Measurements from ENCODE around the gene ZNF610. TPM values are rescaled to one million over a fixed set of nuclear protein-coding genes. Genes with fewer than 3 reads are reported as not detected.
"Not testable (repeated sequence)": the region's sequence is repeated elsewhere in the genome, so short reads cannot be mapped to it uniquely, and the experiment has no call there.

ZNF610 gene
- total RNA-seq, 2 experiments from 2014 or later: 0.54 to 2.1 TPM

GRCh38 chr19:52331757-52332156, 4.3 kb upstream of the ZNF610 start:
- ChIA-PET POLR2A (no interaction called here), CTCF (ENCODE audit: unreplicated experiment) (no interaction called here)
- TF ChIP-seq CTCF (conservative IDR thresholded peaks at IDR 0.05; ENCODE audit: low read length) (no peak), EZH2phosphoT487 (IDR thresholded peaks at IDR 0.05; ENCODE audit: borderline replicate concordance, low read depth, low read length) (no peak)
- Histone ChIP-seq H3K4me3 (ENCODE audit: low read depth, low read length, poor library complexity, severe bottlenecking) (no peak overlapping the region), H4K20me1 (ENCODE audit: insufficient read depth, low read length) (no peaks in the 10 kb centered on the region), H3K27ac (ENCODE audit: low read depth, low read length, poor library complexity, severe bottlenecking) (no peak overlapping the region), H3K79me2 (ENCODE audit: insufficient read depth, low read depth, low read length) (no peaks in the 10 kb centered on the region), H3K4me2 (ENCODE audit: low read length) (no peak overlapping the region), H3K4me1 (ENCODE audit: insufficient read depth, low read length, poor library complexity, severe bottlenecking) (no peaks in the 10 kb centered on the region), H3K9me2 (ENCODE audit: insufficient read depth, low read length) (no peaks in the 10 kb centered on the region), H3K36me3 (ENCODE audit: insufficient read depth, low read length) (no peaks in the 10 kb centered on the region), H2AFZ (ENCODE audit: low read length) (no peak overlapping the region), H3K9me3 (ENCODE audit: low read length) (peaks cover 31% of the 10 kb centered on the region)
- DNase-seq (ENCODE audit: low spot score): no peak
- intact Hi-C loops (cut with micrococcal nuclease; ENCODE audit: unreplicated experiment): no loop called here
- no TSS peak for BruUV-seq (replicated peaks)

- Histone ChIP-seq H3K4me3 (ENCODE audit: low read depth, low read length, poor library complexity, severe bottlenecking) (peak overlapping the region; percentile 59), H3K4me2 (ENCODE audit: low read length) (no peak overlapping the region), H2AFZ (ENCODE audit: low read length) (peak overlapping the region; percentile 67; the same call in 1 of the 2 replicates), H3K4me1 (ENCODE audit: insufficient read depth, low read length, poor library complexity, severe bottlenecking) (no peaks in the 10 kb centered on the region), H3K9me3 (ENCODE audit: low read length) (peaks cover 24% of the 10 kb centered on the region), H3K9me2 (ENCODE audit: insufficient read depth, low read length) (no peaks in the 10 kb centered on the region), H3K79me2 (ENCODE audit: insufficient read depth, low read depth, low read length) (no peaks in the 10 kb centered on the region), H3K36me3 (ENCODE audit: insufficient read depth, low read length) (no peaks in the 10 kb centered on the region), H3K27ac (ENCODE audit: low read depth, low read length, poor library complexity, severe bottlenecking) (no peak overlapping the region), H4K20me1 (ENCODE audit: insufficient read depth, low read length) (no peaks in the 10 kb centered on the region)
- no peak for TF ChIP-seq EZH2phosphoT487 (IDR thresholded peaks at IDR 0.05; ENCODE audit: borderline replicate concordance, low read depth, low read length)
- DNase-seq (ENCODE audit: low spot score): no peak
- BruUV-seq (replicated peaks): no TSS peak
- ChIA-PET POLR2A (no interaction called here), CTCF (ENCODE audit: unreplicated experiment) (no interaction called here)
- intact Hi-C loops (cut with micrococcal nuclease; ENCODE audit: unreplicated experiment): no loop called here
Measured at GRCh38 chr19:52335768-52336116, 301 bp upstream of the ZNF610 start.

GRCh38 chr19:52336791-52337381, 843 bp downstream of the ZNF610 start:
- H3K4me1 ChIP-seq (ENCODE audit: insufficient read depth, low read length, poor library complexity, severe bottlenecking): no peaks in the 10 kb centered on the region
- ChIA-PET CTCF (ENCODE audit: unreplicated experiment) (no interaction called here), POLR2A (no interaction called here)
- H3K36me3 ChIP-seq (ENCODE audit: insufficient read depth, low read length): no peaks in the 10 kb centered on the region
- no peak overlapping the region for H3K27ac ChIP-seq (ENCODE audit: low read depth, low read length, poor library complexity, severe bottlenecking)
- H4K20me1 ChIP-seq (ENCODE audit: insufficient read depth, low read length): no peaks in the 10 kb centered on the region
- H3K4me3 ChIP-seq (ENCODE audit: low read depth, low read length, poor library complexity, severe bottlenecking): peak overlapping the region; percentile 59
- peak overlapping the region; percentile 25; the same call in 1 of the 2 replicates for H3K4me2 ChIP-seq (ENCODE audit: low read length)
- H3K9me2 ChIP-seq (ENCODE audit: insufficient read depth, low read length): no peaks in the 10 kb centered on the region
- no peak for DNase-seq (ENCODE audit: low spot score)
- intact Hi-C loops (cut with micrococcal nuclease; ENCODE audit: unreplicated experiment): no loop called here
- H3K9me3 ChIP-seq (ENCODE audit: low read length): peaks cover 15% of the 10 kb centered on the region; the same call in 1 of the 2 replicates
- no TSS peak for BruUV-seq (replicated peaks)
- H2AFZ ChIP-seq (ENCODE audit: low read length): no peak overlapping the region
- no peak for TF ChIP-seq EZH2phosphoT487 (IDR thresholded peaks at IDR 0.05; ENCODE audit: borderline replicate concordance, low read depth, low read length)
- no peak for TF ChIP-seq CTCF (conservative IDR thresholded peaks at IDR 0.05; ENCODE audit: low read length)
- no peaks in the 10 kb centered on the region for H3K79me2 ChIP-seq (ENCODE audit: insufficient read depth, low read depth, low read length)

- DNase-seq (ENCODE audit: low spot score); H3K36me3 ChIP-seq (ENCODE audit: insufficient read depth, low read length); H3K9me3 ChIP-seq (ENCODE audit: low read length); POLR2A ChIA-PET; H3K4me2 ChIP-seq (ENCODE audit: low read length); H3K79me2 ChIP-seq (ENCODE audit: insufficient read depth, low read depth, low read length); H3K27ac ChIP-seq (ENCODE audit: low read depth, low read length, poor library complexity, severe bottlenecking); intact Hi-C loops (cut with micrococcal nuclease; ENCODE audit: unreplicated experiment); BruUV-seq (replicated peaks); H2AFZ ChIP-seq (ENCODE audit: low read length); CTCF ChIA-PET (ENCODE audit: unreplicated experiment); H3K4me1 ChIP-seq (ENCODE audit: insufficient read depth, low read length, poor library complexity, severe bottlenecking); H4K20me1 ChIP-seq (ENCODE audit: insufficient read depth, low read length); H3K4me3 ChIP-seq (ENCODE audit: low read depth, low read length, poor library complexity, severe bottlenecking); H3K9me2 ChIP-seq (ENCODE audit: insufficient read depth, low read length): not testable (repeated sequence)
Measured at GRCh38 chr19:52339022-52339421, 3.0 kb downstream of the ZNF610 start.

Data from OCI-LY7 (cell line).